Measurements from ENCODE around the gene FCMR. TPM values are rescaled to one million over a fixed set of nuclear protein-coding genes. Genes with fewer than 3 reads are reported as not detected.

FCMR gene
- total and polyA plus RNA-seq, 9 of the 15 experiments (the other 6 are each of a cell fraction or from before 2014, with no cell fraction given) = 0.11 to 0.82 (median 0.20) TPM; not detected in 5

DNA sequence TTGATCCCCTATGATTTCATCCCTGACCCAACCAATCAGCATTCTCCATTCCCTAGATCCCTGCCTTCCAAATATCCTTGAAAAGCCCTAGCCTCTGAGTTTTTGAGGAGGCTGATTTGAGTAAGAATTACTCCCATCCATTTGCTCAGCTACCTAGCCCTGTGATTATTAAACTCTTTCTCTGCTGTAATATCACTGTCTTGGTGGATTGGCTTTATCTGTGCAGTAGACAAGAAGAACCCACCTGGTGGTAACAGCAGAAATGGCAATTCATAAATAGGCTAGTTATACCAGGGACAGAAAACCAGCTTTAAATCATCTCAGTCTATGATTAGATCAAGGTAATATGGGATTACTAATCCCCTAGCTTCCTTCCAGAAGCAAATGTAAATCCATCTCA, 43.3 kb downstream of the FCMR start (continued):
- TF ChIP-seq, protein P1, sequence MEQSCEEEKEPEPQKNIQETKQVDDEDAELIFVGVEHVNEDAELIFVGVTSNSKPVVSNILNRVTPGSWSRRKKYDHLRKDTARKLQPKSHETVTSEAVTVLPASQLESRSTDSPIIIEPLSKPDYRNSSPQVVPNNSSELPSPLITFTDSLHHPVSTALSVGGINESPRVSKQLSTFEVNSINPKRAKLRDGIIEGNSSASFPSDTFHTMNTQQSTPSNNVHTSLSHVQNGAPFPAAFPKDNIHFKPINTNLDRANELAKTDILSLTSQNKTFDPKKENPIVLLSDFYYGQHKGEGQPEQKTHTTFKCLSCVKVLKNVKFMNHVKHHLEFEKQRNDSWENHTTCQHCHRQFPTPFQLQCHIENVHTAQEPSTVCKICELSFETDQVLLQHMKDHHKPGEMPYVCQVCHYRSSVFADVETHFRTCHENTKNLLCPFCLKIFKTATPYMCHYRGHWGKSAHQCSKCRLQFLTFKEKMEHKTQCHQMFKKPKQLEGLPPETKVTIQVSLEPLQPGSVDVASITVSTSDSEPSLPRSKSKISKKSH (CRISPR knock-in tag; IDR thresholded peaks at IDR 0.05) = 0 out of 2 replicates have a peak, but pooled peaks have one; percentile 78
- TF ChIP-seq MTA3 (IDR thresholded peaks at IDR 0.05; ENCODE audit: borderline replicate concordance) = 0 out of 2 replicates have a peak, but pooled peaks have one; percentile 35
- TF ChIP-seq, protein P2, sequence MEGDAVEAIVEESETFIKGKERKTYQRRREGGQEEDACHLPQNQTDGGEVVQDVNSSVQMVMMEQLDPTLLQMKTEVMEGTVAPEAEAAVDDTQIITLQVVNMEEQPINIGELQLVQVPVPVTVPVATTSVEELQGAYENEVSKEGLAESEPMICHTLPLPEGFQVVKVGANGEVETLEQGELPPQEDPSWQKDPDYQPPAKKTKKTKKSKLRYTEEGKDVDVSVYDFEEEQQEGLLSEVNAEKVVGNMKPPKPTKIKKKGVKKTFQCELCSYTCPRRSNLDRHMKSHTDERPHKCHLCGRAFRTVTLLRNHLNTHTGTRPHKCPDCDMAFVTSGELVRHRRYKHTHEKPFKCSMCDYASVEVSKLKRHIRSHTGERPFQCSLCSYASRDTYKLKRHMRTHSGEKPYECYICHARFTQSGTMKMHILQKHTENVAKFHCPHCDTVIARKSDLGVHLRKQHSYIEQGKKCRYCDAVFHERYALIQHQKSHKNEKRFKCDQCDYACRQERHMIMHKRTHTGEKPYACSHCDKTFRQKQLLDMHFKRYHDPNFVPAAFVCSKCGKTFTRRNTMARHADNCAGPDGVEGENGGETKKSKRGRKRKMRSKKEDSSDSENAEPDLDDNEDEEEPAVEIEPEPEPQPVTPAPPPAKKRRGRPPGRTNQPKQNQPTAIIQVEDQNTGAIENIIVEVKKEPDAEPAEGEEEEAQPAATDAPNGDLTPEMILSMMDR (IDR thresholded peaks at IDR 0.05 in 2 of 3, conservative IDR thresholded peaks at IDR 0.05 in 1 of 3; ENCODE audit: insufficient read depth in 2 of 3, low read depth in 1 of 3, low read length in 3 of 3) = peak; percentile 52 to 57 (median 54); a peak in 5 of 6 replicates
- TF ChIP-seq ZNF146 (CRISPR knock-in tag; IDR thresholded peaks at IDR 0.05; ENCODE audit: unreplicated experiment) = no peak
- peak; percentile 34 to 80; a peak in 3 of 4 replicates for TF ChIP-seq TRIM24 (IDR thresholded peaks at IDR 0.05)
- TF ChIP-seq ZNF316 (IDR thresholded peaks at IDR 0.05) = no peak
- no peak for TF ChIP-seq ZKSCAN3 (CRISPR knock-in tag; IDR thresholded peaks at IDR 0.05)
- peak in 1 of 2 experiments; percentile 100; a peak in 2 of 3 replicates for TF ChIP-seq CBX3 (IDR thresholded peaks at IDR 0.05; ENCODE audit: borderline replicate concordance in 1 of 2, low read length in 2 of 2)
- no peak for TF ChIP-seq NONO (IDR thresholded peaks at IDR 0.05; ENCODE audit: low read depth in 2 of 2, low read length in 1 of 2)
- peak; percentile 99 for TF ChIP-seq TRIM28 (IDR thresholded peaks at IDR 0.05)
- TF ChIP-seq ZNF431 (CRISPR knock-in tag; IDR thresholded peaks at IDR 0.05) = no peak
- no peak for TF ChIP-seq MIER1 (IDR thresholded peaks at IDR 0.05; ENCODE audit: low read depth)
- TF ChIP-seq ETS2 (tag; IDR thresholded peaks at IDR 0.05; ENCODE audit: borderline replicate concordance, poor library complexity, severe bottlenecking) = no peak

Measured in K562 (cell line).